Neural crest cell (in vitro differentiated cells): ENCODE results near the gene PRKCQ. TPM values are rescaled to one million over a fixed set of nuclear protein-coding genes. Genes with fewer than 3 reads are reported as not detected.
"Not testable (repeated sequence)": the region's sequence is repeated elsewhere in the genome, so short reads cannot be mapped to it uniquely, and the experiment has no call there.

Source experiments
- DNase-seq: peaks from one replicate; pipeline ENCODE4 v3.0.0; 2021; ENCODE audit warnings: low read depth, mixed read lengths, low spot score
- H3K27ac Mint-ChIP-seq: one replicate; pipeline ENCODE4 v1.8.0; 2021; ENCODE audit warnings: mild to moderate bottlenecking, mixed read lengths; ENCODE audit not compliant: unreplicated experiment
- H3K27me3 Mint-ChIP-seq: 2 replicates; pipeline ENCODE4 v1.8.0; 2021; ENCODE audit warnings: low read depth, mild to moderate bottlenecking, mixed read lengths
- H3K36me3 Mint-ChIP-seq: 2 replicates; pipeline ENCODE4 v1.8.0; 2021; ENCODE audit warnings: low read depth, mild to moderate bottlenecking, mixed read lengths
- H3K4me1 Mint-ChIP-seq: 2 replicates; pipeline ENCODE4 v1.8.0; 2021; ENCODE audit warnings: mixed read lengths
- H3K4me3 Mint-ChIP-seq: one replicate; pipeline ENCODE4 v1.8.0; 2021; ENCODE audit warnings: mild to moderate bottlenecking, mixed read lengths
- H3K9me3 Mint-ChIP-seq: 2 replicates; pipeline ENCODE4 v1.8.0; 2021; ENCODE audit warnings: mixed read lengths
- total RNA-seq: library from RNA; stranded (reverse); gene quantifications from 2 replicates; pipeline ENCODE4 v1.2.1, GENCODE V29; 2021
- TF ChIP-seq, protein P1 (sequence below): fragments of 200-600 bp; sonication (generic); conservative IDR thresholded peaks from 2 replicates; pipeline ENCODE4 v1.5.0; 2021; ENCODE audit warnings: antibody characterized with exemption, mild to moderate bottlenecking

PRKCQ gene
- total RNA-seq, 1 donor from 2014 or later = 3.2 TPM

GRCh38 chr10:6582298-6582697, 2.2 kb upstream of the PRKCQ start:
- H3K36me3 Mint-ChIP-seq = peaks cover 5% of the 10 kb centered on the region
- peaks cover 34% of the 10 kb centered on the region for H3K4me1 Mint-ChIP-seq
- peak overlapping the region; percentile 90 for H3K4me3 Mint-ChIP-seq
- DNase-seq = no peak
- no peaks in the 10 kb centered on the region for H3K9me3 Mint-ChIP-seq
- no peak overlapping the region for H3K27ac Mint-ChIP-seq
- H3K27me3 Mint-ChIP-seq = peaks cover 35% of the 10 kb centered on the region
- TF ChIP-seq, protein P1, sequence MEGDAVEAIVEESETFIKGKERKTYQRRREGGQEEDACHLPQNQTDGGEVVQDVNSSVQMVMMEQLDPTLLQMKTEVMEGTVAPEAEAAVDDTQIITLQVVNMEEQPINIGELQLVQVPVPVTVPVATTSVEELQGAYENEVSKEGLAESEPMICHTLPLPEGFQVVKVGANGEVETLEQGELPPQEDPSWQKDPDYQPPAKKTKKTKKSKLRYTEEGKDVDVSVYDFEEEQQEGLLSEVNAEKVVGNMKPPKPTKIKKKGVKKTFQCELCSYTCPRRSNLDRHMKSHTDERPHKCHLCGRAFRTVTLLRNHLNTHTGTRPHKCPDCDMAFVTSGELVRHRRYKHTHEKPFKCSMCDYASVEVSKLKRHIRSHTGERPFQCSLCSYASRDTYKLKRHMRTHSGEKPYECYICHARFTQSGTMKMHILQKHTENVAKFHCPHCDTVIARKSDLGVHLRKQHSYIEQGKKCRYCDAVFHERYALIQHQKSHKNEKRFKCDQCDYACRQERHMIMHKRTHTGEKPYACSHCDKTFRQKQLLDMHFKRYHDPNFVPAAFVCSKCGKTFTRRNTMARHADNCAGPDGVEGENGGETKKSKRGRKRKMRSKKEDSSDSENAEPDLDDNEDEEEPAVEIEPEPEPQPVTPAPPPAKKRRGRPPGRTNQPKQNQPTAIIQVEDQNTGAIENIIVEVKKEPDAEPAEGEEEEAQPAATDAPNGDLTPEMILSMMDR = no peak

DNA sequence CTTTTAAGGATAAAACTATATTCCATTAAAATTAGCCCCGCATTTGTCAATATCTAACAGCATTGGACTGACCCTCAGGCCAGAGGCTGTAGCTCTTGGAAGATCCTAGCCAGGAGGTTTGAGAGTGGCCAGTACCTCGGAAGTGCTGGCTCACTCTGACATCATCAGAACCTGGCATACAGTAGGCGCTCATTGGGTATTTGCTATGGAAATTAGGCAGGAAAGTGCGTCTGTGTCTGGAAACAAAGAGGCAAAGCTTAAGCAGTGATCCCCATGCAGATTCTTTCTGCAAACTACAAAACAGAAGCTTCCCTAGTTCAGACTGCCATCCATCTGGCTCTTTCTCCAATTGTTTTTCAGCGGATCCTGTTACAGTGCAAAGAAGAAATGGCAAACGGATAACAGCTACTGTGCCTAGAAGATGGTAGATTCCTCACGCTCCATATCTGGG, 1.7 kb upstream of the PRKCQ start:
- TF ChIP-seq, protein P1 = no peak
- Mint-ChIP-seq H3K4me1 (peaks cover 34% of the 10 kb centered on the region), H3K27me3 (peaks cover 38% of the 10 kb centered on the region), H3K9me3 (no peaks in the 10 kb centered on the region), H3K4me3 (peak overlapping the region; percentile 90), H3K27ac (no peak overlapping the region), H3K36me3 (peaks cover 5% of the 10 kb centered on the region)
- DNase-seq = no peak

DNA sequence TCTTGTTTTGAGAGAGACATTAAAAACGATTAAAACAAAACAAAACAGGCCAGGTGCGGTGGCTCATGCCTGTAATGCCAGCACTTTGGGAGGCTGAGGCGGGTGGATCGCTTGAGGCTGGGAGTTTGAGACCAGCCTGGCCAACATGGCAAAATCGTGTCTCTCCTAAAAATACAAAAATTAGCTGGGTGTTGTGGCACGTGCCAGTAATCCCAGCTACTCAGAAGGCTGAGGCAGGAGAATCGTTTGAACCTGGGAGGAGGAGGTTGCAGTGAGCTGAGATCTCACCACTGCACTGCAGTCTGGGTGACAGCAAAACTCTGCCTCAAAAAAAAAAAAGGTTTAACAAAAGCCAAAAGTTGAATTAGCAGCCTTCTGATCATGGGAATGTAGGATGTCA, 1.1 kb upstream of the PRKCQ start:
- H3K9me3 Mint-ChIP-seq, H3K27ac Mint-ChIP-seq, H3K36me3 Mint-ChIP-seq, DNase-seq: not testable (repeated sequence)
- peaks cover 41% of the 10 kb centered on the region for H3K27me3 Mint-ChIP-seq
- peaks cover 34% of the 10 kb centered on the region for H3K4me1 Mint-ChIP-seq
- peak overlapping the region; percentile 90 for H3K4me3 Mint-ChIP-seq

DNA sequence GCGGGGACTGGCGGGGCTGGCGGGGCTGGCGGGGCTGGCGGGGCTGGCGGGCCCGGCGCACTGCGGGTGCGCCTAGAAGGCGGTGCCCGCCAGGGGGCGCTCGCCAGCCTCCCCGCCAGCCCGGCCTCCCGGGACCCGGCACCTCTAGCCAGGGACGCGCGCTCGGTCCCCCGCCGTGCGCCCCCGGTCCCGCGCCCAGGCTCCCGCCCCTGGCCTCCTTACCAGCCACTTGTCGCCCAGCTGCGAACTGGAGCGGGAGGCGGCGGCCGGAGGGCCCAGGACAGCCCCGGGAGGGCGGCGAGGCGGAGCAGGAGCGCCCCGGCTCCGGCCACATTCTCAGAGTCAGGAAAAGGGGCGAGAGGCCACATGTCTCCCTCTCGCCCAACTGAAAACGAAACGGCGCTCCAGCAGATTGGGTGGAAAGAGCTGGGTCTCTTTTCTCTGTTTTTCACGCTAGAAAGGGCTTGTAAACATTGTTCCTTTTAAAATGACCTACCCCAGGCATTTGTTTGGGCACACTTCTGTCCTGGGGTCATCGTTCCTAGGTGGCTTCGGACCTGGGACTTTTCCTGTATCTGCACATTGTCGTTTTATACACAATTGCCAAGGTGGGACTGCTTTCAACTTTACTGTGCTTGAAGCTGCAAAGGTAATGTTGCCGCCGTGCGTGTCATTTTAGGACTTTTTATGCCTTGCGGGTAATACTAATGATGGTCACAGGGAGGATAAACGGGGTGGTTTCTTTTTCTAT, 378 bp upstream of the PRKCQ start:
- peak overlapping the region; percentile 90 for H3K4me3 Mint-ChIP-seq
- DNase-seq = peak; percentile 75

GRCh38 chr10:6579183-6579903, 733 bp downstream of the PRKCQ start:
- no peak overlapping the region for H3K27ac Mint-ChIP-seq
- H3K36me3 Mint-ChIP-seq = peaks cover 5% of the 10 kb centered on the region
- peak overlapping the region; percentile 83 for H3K4me3 Mint-ChIP-seq
- H3K27me3 Mint-ChIP-seq = peaks cover 47% of the 10 kb centered on the region
- peaks cover 34% of the 10 kb centered on the region for H3K4me1 Mint-ChIP-seq
- TF ChIP-seq, protein P1 = no peak
- no peaks in the 10 kb centered on the region for H3K9me3 Mint-ChIP-seq
- DNase-seq = no peak

More for the DNA sequence above, 378 bp upstream of the PRKCQ start:
- Mint-ChIP-seq H3K9me3 (no peaks in the 10 kb centered on the region), H3K36me3 (peaks cover 5% of the 10 kb centered on the region), H3K27ac (no peak overlapping the region), H3K27me3 (peaks cover 42% of the 10 kb centered on the region), H3K4me1 (peaks cover 34% of the 10 kb centered on the region)
- TF ChIP-seq, protein P1 = peak; percentile 76

DNA sequence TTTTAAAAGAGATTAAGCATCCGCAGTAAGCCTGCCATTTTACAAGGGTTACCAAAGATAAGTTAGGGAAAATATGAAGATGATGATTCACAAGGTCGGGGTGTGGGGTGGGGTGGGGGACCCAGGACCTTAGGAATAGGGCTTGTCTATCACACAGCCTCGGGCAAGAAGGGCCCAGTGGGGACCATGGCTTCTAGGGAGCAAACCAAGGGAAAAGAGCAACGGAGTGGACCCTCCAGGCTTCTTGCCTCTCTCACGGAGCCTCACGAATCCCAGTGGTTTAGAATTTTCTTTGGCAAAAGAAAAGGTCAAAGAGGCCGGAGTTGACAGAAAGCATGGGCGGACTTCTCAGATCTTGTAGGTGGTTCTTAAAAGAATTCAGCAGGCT, 1.3 kb downstream of the PRKCQ start:
- no peak for DNase-seq
- TF ChIP-seq, protein P1 = no peak
- Mint-ChIP-seq H3K27ac (no peak overlapping the region), H3K9me3 (no peaks in the 10 kb centered on the region), H3K36me3 (peaks cover 2% of the 10 kb centered on the region), H3K27me3 (peaks cover 48% of the 10 kb centered on the region), H3K4me3 (peak overlapping the region; percentile 83), H3K4me1 (peaks cover 34% of the 10 kb centered on the region)
